PC-9 (cell line): ENCODE results near the gene PHLDA2. TPM values are rescaled to one million over a fixed set of nuclear protein-coding genes. Genes with fewer than 3 reads are reported as not detected.

ENCODE experiments used
- BruUV-seq: library from RNA; stranded (reverse); fragments of 400-500 nt; replicated peaks from 2 replicates; lab custom pipeline; 2021; lab: Mats Ljungman, UMichigan
- CTCF ChIA-PET: fragments of 300-600 bp; sonication (Branson Sonifier 250); formaldehyde crosslinking; loops from one replicate; lab custom pipeline; 2022; ENCODE audit warnings: antibody characterized with exemption; lab: Charles Lee
- POLR2A ChIA-PET: fragments of 300-600 bp; sonication (Branson Sonifier 250); formaldehyde crosslinking; loops from one replicate; lab custom pipeline; 2022; ENCODE audit warnings: antibody characterized with exemption; ENCODE audit not compliant: unreplicated experiment; lab: Charles Lee
- DNase-seq, 2 experiments: peaks; one replicate each; pipeline versions ENCODE4 v3.0.0 to v3.0.0-alpha.2; 2015 to 2022; ENCODE audit warnings: mixed read lengths in 1 of 2
- H2AFZ ChIP-seq: fragments of 200-600 bp; sonication (generic); 2 replicates; pipeline ENCODE4 v1.8.1; 2017; ENCODE audit warnings: antibody characterized with exemption
- H3F3A ChIP-seq: fragments of 200-600 bp; sonication (generic); 2 replicates; pipeline ENCODE4 v1.8.1; 2017; ENCODE audit warnings: antibody characterized with exemption, mild to moderate bottlenecking, low read depth; ENCODE audit not compliant: insufficient read depth
- H3K27ac ChIP-seq: fragments of 200-600 bp; sonication (generic); 2 replicates; pipeline ENCODE4 v1.6.1; 2016; ENCODE audit warnings: mixed run types
- H3K27me3 ChIP-seq: fragments of 200-600 bp; sonication (generic); 2 replicates; pipeline ENCODE4 v1.6.1; 2016; ENCODE audit warnings: low read depth, mixed run types; ENCODE audit not compliant: insufficient read depth
- H3K36me3 ChIP-seq: fragments of 200-600 bp; sonication (generic); 2 replicates; pipeline ENCODE4 v1.6.1; 2016; ENCODE audit warnings: low read depth, mixed run types
- H3K4me1 ChIP-seq: fragments of 200-600 bp; sonication (generic); replicated peaks from 2 replicates; pipeline ENCODE4 v1.6.1; 2016; ENCODE audit warnings: mixed run types; ENCODE audit not compliant: insufficient read depth
- H3K4me2 ChIP-seq: fragments of 200-600 bp; sonication (generic); 2 replicates; pipeline ENCODE4 v1.6.1; 2017; ENCODE audit warnings: mixed run types
- H3K4me3 ChIP-seq: fragments of 200-600 bp; sonication (generic); 2 replicates; pipeline ENCODE4 v1.6.1; 2016; ENCODE audit warnings: mixed run types
- H3K79me2 ChIP-seq: fragments of 200-600 bp; sonication (generic); 2 replicates; pipeline ENCODE4 v1.6.1; 2017; ENCODE audit warnings: low read depth, mixed run types
- H3K9me2 ChIP-seq: fragments of 200-600 bp; sonication (generic); 2 replicates; pipeline ENCODE4 v1.8.1; 2017; ENCODE audit warnings: mild to moderate bottlenecking; ENCODE audit not compliant: insufficient read depth
- H3K9me3 ChIP-seq: fragments of 200-600 bp; sonication (generic); 2 replicates; pipeline ENCODE4 v1.8.1; 2016; ENCODE audit warnings: low read depth; ENCODE audit not compliant: insufficient read depth
- H4K20me1 ChIP-seq: fragments of 200-600 bp; sonication (generic); 2 replicates; pipeline ENCODE4 v1.8.1; 2017; ENCODE audit not compliant: insufficient read depth
- CTCF ChIP-seq: fragments of 200-600 bp; sonication (generic); conservative IDR thresholded peaks from 2 replicates; pipeline ENCODE4 v1.6.1; 2017; ENCODE audit warnings: mixed run types, antibody characterized with exemption, mild to moderate bottlenecking, moderate library complexity
- EZH2 ChIP-seq: fragments of 200-600 bp; sonication (generic); IDR thresholded peaks from 2 replicates; pipeline ENCODE4 v1.8.0; 2017; ENCODE audit warnings: antibody characterized with exemption, low read depth
- intact Hi-C: fragments of 100-400 bp; cut with micrococcal nuclease; formaldehyde crosslinking; loops from one replicate; pipeline ENCODE4 v1.10.0; 2022; ENCODE audit not compliant: unreplicated experiment
- total RNA-seq: library from RNA; stranded (reverse); gene quantifications from 2 replicates; pipeline ENCODE4 v1.2.3, GENCODE V29; 2021

PHLDA2 gene
- total RNA-seq, 1 experiment from 2014 or later: 14.1 TPM

- ChIA-PET CTCF (no interaction called here), POLR2A (interaction anchor here (0.5 to 0.7 kb wide), 5 partner anchors 8 to 898 kb away, joined by 3 to 5 read pairs (median 4); a partner anchor contains a TSS)
- BruUV-seq: no TSS peak
- H3K4me3 ChIP-seq: no peak overlapping the region
- no peaks in the 10 kb centered on the region for H3K9me2 ChIP-seq
- peaks cover 33% of the 10 kb centered on the region for H3K4me1 ChIP-seq
- no peak overlapping the region for H2AFZ ChIP-seq
- H4K20me1 ChIP-seq: no peaks in the 10 kb centered on the region
- peak; percentile 40 to 51 for DNase-seq
- peak overlapping the region; percentile 78 for H3K27ac ChIP-seq
- TF ChIP-seq EZH2 (no peak), CTCF (no peak)
- H3K36me3 ChIP-seq: no peaks in the 10 kb centered on the region
- peak overlapping the region; percentile 60 for H3K4me2 ChIP-seq
- H3K79me2 ChIP-seq: no peaks in the 10 kb centered on the region
- H3K9me3 ChIP-seq: no peaks in the 10 kb centered on the region
- H3K27me3 ChIP-seq: no peaks in the 10 kb centered on the region
- intact Hi-C loops: no loop called here
- peaks cover 17% of the 10 kb centered on the region; the same call in 1 of the 2 replicates for H3F3A ChIP-seq
Measured at GRCh38 chr11:2911088-2911784, 18.0 kb downstream of the PHLDA2 start.

- Histone ChIP-seq H3F3A (peaks cover 17% of the 10 kb centered on the region; the same call in 1 of the 2 replicates), H3K4me2 (no peak overlapping the region), H3K4me3 (no peak overlapping the region), H2AFZ (no peak overlapping the region), H3K27me3 (no peaks in the 10 kb centered on the region), H3K79me2 (no peaks in the 10 kb centered on the region), H3K36me3 (no peaks in the 10 kb centered on the region), H3K9me2 (no peaks in the 10 kb centered on the region), H3K9me3 (no peaks in the 10 kb centered on the region), H4K20me1 (no peaks in the 10 kb centered on the region), H3K4me1 (peaks cover 33% of the 10 kb centered on the region), H3K27ac (no peak overlapping the region)
- TF ChIP-seq CTCF: no peak
- no peak for TF ChIP-seq EZH2
- CTCF ChIA-PET: no interaction called here
- no peak for DNase-seq
- no TSS peak for BruUV-seq
- POLR2A ChIA-PET: interaction anchor here (0.6 to 0.7 kb wide), 2 partner anchors 8 to 489 kb away, joined by 3 to 5 read pairs; a partner anchor contains a TSS
- intact Hi-C loops: no loop called here
Measured at GRCh38 chr11:2910401-2910955, 18.7 kb downstream of the PHLDA2 start.

DNA sequence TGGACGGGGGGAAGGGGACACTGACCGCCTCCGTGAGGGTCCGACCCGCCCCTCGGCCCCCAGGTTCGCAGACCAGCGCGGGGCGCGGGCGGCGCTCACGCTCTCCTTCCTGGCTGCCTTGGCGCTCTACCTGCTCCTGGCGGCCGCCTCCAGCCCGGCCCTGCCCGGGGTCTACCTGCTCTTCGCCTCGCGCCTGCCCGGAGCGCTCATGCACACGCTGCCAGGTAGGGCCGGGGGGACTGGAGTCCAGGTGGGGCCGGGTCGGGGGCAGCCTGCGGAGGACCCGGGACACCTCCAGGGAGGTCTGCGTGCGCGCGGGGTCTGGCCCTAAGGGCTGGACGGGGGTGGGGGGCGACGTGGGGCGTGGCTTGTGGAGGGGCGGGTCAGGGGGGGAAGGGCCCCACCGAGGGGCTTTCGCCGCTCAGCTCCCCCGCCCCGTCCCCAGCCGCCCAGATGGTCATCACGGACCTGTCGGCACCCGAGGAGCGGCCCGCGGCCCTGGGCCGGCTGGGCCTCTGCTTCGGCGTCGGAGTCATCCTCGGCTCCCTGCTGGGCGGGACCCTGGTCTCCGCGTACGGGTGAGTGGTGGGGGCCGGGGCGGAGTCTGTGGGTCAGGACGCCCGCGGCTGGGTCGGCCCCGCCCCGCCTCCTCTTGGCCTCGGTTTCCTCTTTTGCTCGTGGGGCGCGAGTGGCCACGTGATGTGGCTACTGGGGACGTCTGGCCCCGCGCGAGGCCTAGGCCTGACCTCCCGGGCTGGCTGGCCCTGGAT lies 19.9 kb downstream of the PHLDA2 start:
- H4K20me1 ChIP-seq: no peaks in the 10 kb centered on the region
- BruUV-seq: no TSS peak
- DNase-seq: no peak
- ChIA-PET POLR2A (no interaction called here), CTCF (no interaction called here)
- H3K27ac ChIP-seq: no peak overlapping the region
- H3K79me2 ChIP-seq: no peaks in the 10 kb centered on the region
- H3K36me3 ChIP-seq: no peaks in the 10 kb centered on the region
- intact Hi-C loops: no loop called here
- H3K9me3 ChIP-seq: no peaks in the 10 kb centered on the region
- H3F3A ChIP-seq: peaks cover 17% of the 10 kb centered on the region; the same call in 1 of the 2 replicates
- H2AFZ ChIP-seq: no peak overlapping the region
- no peaks in the 10 kb centered on the region for H3K9me2 ChIP-seq
- H3K4me3 ChIP-seq: no peak overlapping the region
- TF ChIP-seq CTCF (no peak), EZH2 (no peak)
- no peaks in the 10 kb centered on the region for H3K27me3 ChIP-seq
- no peak overlapping the region for H3K4me2 ChIP-seq
- peaks cover 41% of the 10 kb centered on the region for H3K4me1 ChIP-seq
